IMR-90 (cell line): ENCODE results near the gene NCAM1. TPM values are rescaled to one million over a fixed set of nuclear protein-coding genes. Genes with fewer than 3 reads are reported as not detected.

Experiments
- ATAC-seq: fragments of 200-7000 bp; cut with Tn5 transposase; 2 replicates; pipeline ENCODE4 v1.9.1; 2020; ENCODE audit warnings: low read depth, mild to moderate bottlenecking, moderate library complexity
- BruUV-seq: library from RNA; stranded (reverse); fragments of 400-500 nt; replicated peaks from 2 replicates; lab custom pipeline; 2021; lab: Mats Ljungman, UMichigan
- CTCF ChIA-PET: fragments of 300-600 bp; formaldehyde crosslinking; extraction: SDS; loops from one replicate; lab custom pipeline; 2021; ENCODE audit warnings: antibody characterized with exemption; lab: Yijun Ruan, JAX
- POLR2A ChIA-PET: fragments of 300-600 bp; sonication (Branson Sonifier 250); formaldehyde crosslinking; loops from one replicate; lab custom pipeline; 2022; ENCODE audit warnings: antibody characterized with exemption; ENCODE audit not compliant: unreplicated experiment; lab: Charles Lee
- DNase-seq: peaks from one replicate; pipeline ENCODE4 v3.0.0; 2013
- H2AFZ ChIP-seq: replicated peaks from 2 replicates; pipeline ENCODE3; 2013; ENCODE audit warnings: low read length, mild to moderate bottlenecking; ENCODE audit not compliant: poor library complexity
- H2AK5ac ChIP-seq: 2 replicates; pipeline ENCODE4 v1.6.1; 2013; ENCODE audit warnings: low read depth, low read length, inconsistent platforms
- H2AK9ac ChIP-seq: replicated peaks from 2 replicates; pipeline ENCODE3; 2013; ENCODE audit warnings: mild to moderate bottlenecking, low read depth, low read length, moderate library complexity; ENCODE audit not compliant: poor library complexity
- H2BK120ac ChIP-seq: 2 replicates; pipeline ENCODE4 v1.6.1; 2013; ENCODE audit warnings: low read depth, low read length, inconsistent platforms
- H2BK15ac ChIP-seq: 3 replicates; pipeline ENCODE4 v1.6.1; 2013; ENCODE audit warnings: low read depth, low read length, inconsistent platforms
- H2BK20ac ChIP-seq: 2 replicates; pipeline ENCODE4 v1.6.1; 2013; ENCODE audit warnings: low read depth, mild to moderate bottlenecking, inconsistent platforms, low read length, moderate library complexity
- H2BK5ac ChIP-seq: 2 replicates; pipeline ENCODE4 v1.6.1; 2013; ENCODE audit warnings: mild to moderate bottlenecking, low read depth, low read length, inconsistent platforms; ENCODE audit not compliant: poor library complexity, severe bottlenecking
- H3K14ac ChIP-seq: replicated peaks from 2 replicates; pipeline ENCODE4 v1.6.1; 2013; ENCODE audit warnings: low read depth, low read length, inconsistent platforms
- H3K18ac ChIP-seq: 2 replicates; pipeline ENCODE4 v1.6.1; 2013; ENCODE audit warnings: low read depth, low read length, control low read depth
- H3K23ac ChIP-seq: 2 replicates; pipeline ENCODE4 v1.6.1; 2013; ENCODE audit warnings: low read depth, low read length, inconsistent platforms
- H3K27ac ChIP-seq: 2 replicates; pipeline ENCODE4 v1.5.1; 2013; ENCODE audit warnings: mild to moderate bottlenecking, control low read depth, low read length; ENCODE audit not compliant: insufficient read depth
- H3K27me3 ChIP-seq: 2 replicates; pipeline ENCODE4 v1.6.1; 2013; ENCODE audit warnings: low read length; ENCODE audit not compliant: control insufficient read depth, insufficient read depth
- H3K36me3 ChIP-seq: 2 replicates; pipeline ENCODE4 v1.6.1; 2013; ENCODE audit warnings: low read length, mixed read lengths; ENCODE audit not compliant: control insufficient read depth, insufficient read depth
- H3K4ac ChIP-seq: 2 replicates; pipeline ENCODE4 v1.6.1; 2013; ENCODE audit warnings: low read depth, low read length, inconsistent platforms
- H3K4me1 ChIP-seq: 2 replicates; pipeline ENCODE4 v1.6.1; 2013; ENCODE audit warnings: low read length, mixed read lengths; ENCODE audit not compliant: control insufficient read depth, insufficient read depth
- H3K4me2 ChIP-seq: 2 replicates; pipeline ENCODE4 v1.6.1; 2013; ENCODE audit warnings: low read depth, mild to moderate bottlenecking, control low read depth, low read length, moderate library complexity
- H3K4me3 ChIP-seq: 2 replicates; pipeline ENCODE4 v1.5.1; 2013; ENCODE audit warnings: low read depth, mild to moderate bottlenecking, control low read depth, low read length, moderate library complexity; ENCODE audit not compliant: insufficient read depth
- H3K56ac ChIP-seq: 2 replicates; pipeline ENCODE4 v1.6.1; 2013; ENCODE audit warnings: low read length, inconsistent platforms; ENCODE audit not compliant: insufficient read depth; ENCODE audit errors: extremely low read depth
- H3K79me1 ChIP-seq, 2 experiments: 2 replicates each; pipeline ENCODE4 v1.6.1; 2013; ENCODE audit warnings: low read length in 2 of 2, inconsistent platforms in 1 of 2, low read depth in 1 of 2
- H3K9ac ChIP-seq: 2 replicates; pipeline ENCODE4 v1.6.1; 2013; ENCODE audit warnings: low read depth, low read length, control low read depth
- H3K9me1 ChIP-seq: 2 replicates; pipeline ENCODE4 v1.6.1; 2013; ENCODE audit warnings: low read length, inconsistent platforms; ENCODE audit not compliant: insufficient read depth
- H3K9me3 ChIP-seq: 2 replicates; pipeline ENCODE4 v1.6.1; 2013; ENCODE audit warnings: low read length; ENCODE audit not compliant: control insufficient read depth, insufficient read depth
- H4K20me1 ChIP-seq: 2 replicates; pipeline ENCODE4 v1.6.1; 2013; ENCODE audit warnings: low read length, inconsistent platforms; ENCODE audit not compliant: insufficient read depth
- H4K5ac ChIP-seq: 2 replicates; pipeline ENCODE4 v1.6.1; 2013; ENCODE audit warnings: mild to moderate bottlenecking, low read depth, low read length, control low read depth
- H4K8ac ChIP-seq, 2 experiments: 2 replicates each; pipeline ENCODE4 v1.6.1; 2013; ENCODE audit warnings: low read depth in 2 of 2, low read length in 2 of 2, control low read depth in 1 of 2, inconsistent platforms in 1 of 2
- H4K91ac ChIP-seq: 2 replicates; pipeline ENCODE4 v1.6.1; 2013; ENCODE audit warnings: low read depth, low read length, inconsistent platforms; ENCODE audit not compliant: insufficient read depth
- BHLHE40 ChIP-seq: fragments of 150-350 bp; IDR thresholded peaks from 2 replicates; pipeline ENCODE4 v1.6.1; 2016; ENCODE audit warnings: mild to moderate bottlenecking, low read depth, low read length
- CEBPB ChIP-seq: IDR thresholded peaks from 2 replicates; pipeline ENCODE4 v1.6.1; 2012; ENCODE audit warnings: low read depth, low read length, improper control_type of control experiment
- CHD1 ChIP-seq: IDR thresholded peaks from 2 replicates; pipeline ENCODE4 v1.6.1; 2012; ENCODE audit warnings: low read depth, low read length, improper control_type of control experiment
- CTCF ChIP-seq: conservative IDR thresholded peaks from 2 replicates; pipeline ENCODE4 v1.5.1; 2012; ENCODE audit warnings: mild to moderate bottlenecking, low read depth, low read length, improper control_type of control experiment
- ELK1 ChIP-seq: fragments of 150-350 bp; IDR thresholded peaks from 2 replicates; pipeline ENCODE4 v1.6.1; 2016; ENCODE audit warnings: low read depth, mild to moderate bottlenecking, low read length, moderate library complexity, borderline replicate concordance
- FOS ChIP-seq: fragments of 150-350 bp; IDR thresholded peaks from 2 replicates; pipeline ENCODE4 v1.6.1; 2016; ENCODE audit warnings: low read depth, low read length
- MAFK ChIP-seq: IDR thresholded peaks from 2 replicates; pipeline ENCODE4 v1.6.1; 2012; ENCODE audit warnings: low read depth, low read length, improper control_type of control experiment
- MAZ ChIP-seq: IDR thresholded peaks from 2 replicates; pipeline ENCODE4 v1.6.1; 2012; ENCODE audit warnings: low read depth, mild to moderate bottlenecking, low read length, improper control_type of control experiment, moderate library complexity, borderline replicate concordance
- MXI1 ChIP-seq: IDR thresholded peaks from 2 replicates; pipeline ENCODE4 v1.6.1; 2012; ENCODE audit warnings: low read depth, mild to moderate bottlenecking, low read length, moderate library complexity, borderline replicate concordance
- NFE2L2 ChIP-seq: fragments of 150-350 bp; IDR thresholded peaks from 2 replicates; pipeline ENCODE4 v1.6.1; 2016; ENCODE audit warnings: low read depth, mild to moderate bottlenecking, low read length
- POLR2A ChIP-seq: IDR thresholded peaks from 2 replicates; pipeline ENCODE4 v1.6.1; 2012; ENCODE audit warnings: mild to moderate bottlenecking, low read depth, low read length
- RAD21 ChIP-seq: IDR thresholded peaks from 2 replicates; pipeline ENCODE4 v1.6.1; 2012; ENCODE audit warnings: low read length, improper control_type of control experiment
- RCOR1 ChIP-seq: IDR thresholded peaks from 2 replicates; pipeline ENCODE4 v1.6.1; 2012; ENCODE audit warnings: mild to moderate bottlenecking, low read length, improper control_type of control experiment; ENCODE audit not compliant: insufficient replicate concordance
- RFX5 ChIP-seq: IDR thresholded peaks from 2 replicates; pipeline ENCODE4 v1.8.0; 2012; ENCODE audit warnings: low read depth, mild to moderate bottlenecking, low read length, moderate library complexity
- SMC3 ChIP-seq: fragments of 150-350 bp; IDR thresholded peaks from 2 replicates; pipeline ENCODE4 v1.6.1; 2016; ENCODE audit warnings: low read depth, mild to moderate bottlenecking, antibody characterized with exemption, low read length, moderate library complexity
- USF2 ChIP-seq: fragments of 150-350 bp; IDR thresholded peaks from 2 replicates; pipeline ENCODE4 v1.6.1; 2017; ENCODE audit warnings: mild to moderate bottlenecking, antibody characterized with exemption, low read length, low read depth
- WGBS, 2 experiments: methylation state at CpG; one replicate each; pipeline versions ENCODE4 v1.1.5 to v1.1.7; 2013; ENCODE audit warnings: missing lambda C conversion rate in 2 of 2; ENCODE audit not compliant: insufficient read length in 1 of 2; ENCODE audit errors: extremely low coverage in 2 of 2; 5-methylcytosine and 5-hydroxymethylcytosine counted together
- dilution Hi-C: fragments of 300-500 bp; cut with HindIII; formaldehyde crosslinking; loops from one replicate; pipeline ENCODE4 v1.14.3; 2018; ENCODE audit warnings: low sequenced_read_pairs; ENCODE audit not compliant: unreplicated experiment
- in situ Hi-C: fragments of 300-500 bp; cut with MboI; formaldehyde crosslinking; loops from 3 replicates; pipeline ENCODE4 v1.14.3; 2019; ENCODE audit warnings: low sequenced_read_pairs, inconsistent platforms, mixed read lengths
- intact Hi-C: fragments of 100-400 bp; cut with micrococcal nuclease; formaldehyde crosslinking; loops from 2 replicates; pipeline ENCODE4 v1.10.0; 2022
- polyA plus RNA-seq, 3 experiments: library from polyadenylated mRNA; depleted of rRNA; stranded (reverse); fragments of >200 nt; gene quantifications; 2 replicates each; pipeline ENCODE4 v1.2.3, GENCODE V29; 2012; ENCODE audit warnings: low replicate concordance in 1 of 3
- total RNA-seq: library from RNA; depleted of rRNA; stranded (reverse); fragments of >200 nt; gene quantifications from 2 replicates; pipeline ENCODE4 v1.2.3, GENCODE V29; 2012

NCAM1 gene
- total and polyA plus RNA-seq, 2 of the 4 experiments (the other 2 are of a cell fraction): 0.09 to 0.18 TPM

- POLR2A ChIA-PET: no interaction called here
These were observed 62.8 kb downstream of the NCAM1 start for GRCh38 chr11:113023986-113024385.

More at GRCh38 chr11:113023986-113024385, 62.8 kb downstream of the NCAM1 start:
- no CpG with 5 or more reads among the region's 4 CpGs for WGBS, 2 experiments
- Histone ChIP-seq H3K23ac (no peak overlapping the region), H3K4me3 (no peak overlapping the region), H3K4me2 (no peak overlapping the region), H4K20me1 (no peaks in the 10 kb centered on the region), H3K56ac (no peak overlapping the region), H3K14ac (no peak overlapping the region), H2AK5ac (no peak overlapping the region), H2AFZ (no peak overlapping the region), H2AK9ac (no peak overlapping the region), H2BK120ac (no peak overlapping the region), H3K79me1 (no peaks in the 10 kb centered on the region), H2BK5ac (no peak overlapping the region), H3K9me1 (no peaks in the 10 kb centered on the region), H3K27me3 (no peaks in the 10 kb centered on the region), H3K4me1 (no peaks in the 10 kb centered on the region), H4K5ac (no peak overlapping the region), H3K9me3 (0 out of 2 replicates have a peak, but pooled peaks cover under 1% of the 10 kb centered on the region), H3K27ac (no peak overlapping the region), H3K36me3 (no peaks in the 10 kb centered on the region), H3K18ac (no peak overlapping the region), H4K8ac (no peak overlapping the region), H2BK20ac (no peak overlapping the region), H3K4ac (no peak overlapping the region), H3K9ac (no peak overlapping the region), H2BK15ac (no peak overlapping the region), H4K91ac (no peak overlapping the region)
- TF ChIP-seq MAZ: no peak
- no peak for TF ChIP-seq CEBPB
- TF ChIP-seq BHLHE40: no peak
- TF ChIP-seq RFX5: no peak
- no peak for TF ChIP-seq NFE2L2
- no peak for TF ChIP-seq RAD21
- no peak for TF ChIP-seq POLR2A
- TF ChIP-seq RCOR1: no peak
- TF ChIP-seq ELK1: no peak
- TF ChIP-seq MAFK: no peak
- TF ChIP-seq MXI1: no peak
- TF ChIP-seq CTCF: no peak
- TF ChIP-seq SMC3: no peak
- no peak for TF ChIP-seq CHD1
- TF ChIP-seq USF2: no peak
- TF ChIP-seq FOS: no peak
- no TSS peak for BruUV-seq
- ATAC-seq: no peak
- DNase-seq: no peak
- dilution Hi-C loops (no loop called here), intact Hi-C loops (no loop called here), in situ Hi-C loops (no loop called here)
- CTCF ChIA-PET: no interaction called here
